HepG2 (cell line): ENCODE data around the gene CAMSAP3. TPM values are rescaled to one million over a fixed set of nuclear protein-coding genes. Genes with fewer than 3 reads are reported as not detected.

Experiments
- BRD4 ChIP-seq: sonication (generic); formaldehyde crosslinking; IDR thresholded peaks from 2 replicates; pipeline ENCODE4 v1.4.0; 2020; ENCODE audit warnings: missing genetic modification reagents
- CCDC6 ChIP-seq: sonication (generic); formaldehyde crosslinking; IDR thresholded peaks from 2 replicates; pipeline ENCODE4 v1.8.1; 2022; ENCODE audit warnings: mild to moderate bottlenecking, missing genetic modification reagents, moderate library complexity
- CHD4 ChIP-seq: fragments of 200-600 bp; sonication (generic); IDR thresholded peaks from 2 replicates; pipeline ENCODE4 v1.7.0; 2017; ENCODE audit warnings: mild to moderate bottlenecking, low read length, borderline replicate concordance
- FOXJ3 ChIP-seq: sonication (generic); formaldehyde crosslinking; IDR thresholded peaks from 2 replicates; pipeline ENCODE4 v1.4.0; 2020; ENCODE audit warnings: missing genetic modification reagents, mild to moderate bottlenecking, borderline replicate concordance
- RXRA ChIP-seq: sonication (generic); formaldehyde crosslinking; IDR thresholded peaks from 2 replicates; pipeline ENCODE4 v1.5.1; 2020; ENCODE audit warnings: missing genetic modification reagents
- ZKSCAN8 ChIP-seq: IDR thresholded peaks from 2 replicates; pipeline ENCODE4 v1.6.1; 2016; ENCODE audit warnings: borderline replicate concordance, missing genetic modification reagents, missing compliant biosample characterization
- ZNF138 ChIP-seq: sonication (generic); formaldehyde crosslinking; IDR thresholded peaks from 2 replicates; pipeline ENCODE4 v1.5.0; 2020; ENCODE audit warnings: mild to moderate bottlenecking, low read depth, missing genetic modification reagents
- ZNF230 ChIP-seq: sonication (generic); formaldehyde crosslinking; IDR thresholded peaks from 2 replicates; pipeline ENCODE4 v1.4.0; 2020; ENCODE audit warnings: mild to moderate bottlenecking, missing genetic modification reagents
- ZNF496 ChIP-seq: sonication (generic); formaldehyde crosslinking; IDR thresholded peaks from 2 replicates; pipeline ENCODE4 v1.8.1; 2023; ENCODE audit warnings: mild to moderate bottlenecking, moderate library complexity, missing genetic modification reagents; ENCODE audit not compliant: insufficient replicate concordance
- ZNF589 ChIP-seq: sonication (generic); formaldehyde crosslinking; conservative IDR thresholded peaks from 2 replicates; pipeline ENCODE4 v1.8.0; 2022; ENCODE audit warnings: mild to moderate bottlenecking, moderate library complexity, missing genetic modification reagents
- ZNF780A ChIP-seq: sonication (generic); formaldehyde crosslinking; IDR thresholded peaks from 2 replicates; pipeline ENCODE4 v1.8.0; 2022; ENCODE audit warnings: mild to moderate bottlenecking, missing genetic modification reagents, moderate library complexity
- ZNF839 ChIP-seq: sonication (generic); formaldehyde crosslinking; IDR thresholded peaks from 2 replicates; pipeline ENCODE4 v1.4.0; 2020; ENCODE audit warnings: missing genetic modification reagents, mild to moderate bottlenecking, borderline replicate concordance
- polyA plus RNA-seq, 8 experiments: library from polyadenylated mRNA; depleted of rRNA in 3 of 8; stranded (reverse) in 7 of 8; unstranded in 1 of 8; fragments of >200 nt; fragmentation: Illumina TruSeq in 4 of 8; extraction: Trizol in 4 of 8; gene quantifications; 2 replicates each; pipeline versions ENCODE4 v1.2.1 to v1.2.3, GENCODE V29; 2011 to 2016; ENCODE audit warnings: low read depth in 4 of 8, missing spikeins in 1 of 8, mixed read lengths in 1 of 8; ENCODE audit not compliant: insufficient read depth in 1 of 8
- total RNA-seq, 5 experiments: library from RNA; depleted of rRNA; stranded (reverse); fragments of >200 nt; fragmentation: Illumina TruSeq; extraction: Trizol; gene quantifications; 2 replicates each; pipeline ENCODE4 v1.2.3, GENCODE V29; 2016; ENCODE audit warnings: low read depth in 1 of 5
- TF ChIP-seq, protein P1 (sequence below): sonication (generic); formaldehyde crosslinking; IDR thresholded peaks from 2 replicates; pipeline ENCODE4 v1.4.0; 2020; ENCODE audit warnings: mild to moderate bottlenecking, missing genetic modification reagents
- TF ChIP-seq, protein P2 (sequence below): IDR thresholded peaks from 2 replicates; pipeline ENCODE4 v1.6.1; 2012; ENCODE audit warnings: low read depth, low read length, improper control_type of control experiment
- TF ChIP-seq, protein P3 (sequence below): IDR thresholded peaks from 2 replicates; pipeline ENCODE4 v1.6.1; 2016
- TF ChIP-seq, protein P4 (sequence below): sonication (generic); formaldehyde crosslinking; IDR thresholded peaks from 2 replicates; pipeline ENCODE4 v1.5.1; 2020; ENCODE audit warnings: mild to moderate bottlenecking, missing genetic modification reagents, moderate library complexity
- TF ChIP-seq, protein P5 (sequence below), 2 experiments: IDR thresholded peaks; 2 replicates each; pipeline ENCODE4 v1.6.1; 2011 to 2012; ENCODE audit warnings: low read length in 2 of 2, borderline replicate concordance in 1 of 2, low read depth in 1 of 2, mild to moderate bottlenecking in 1 of 2, moderate library complexity in 1 of 2

The CAMSAP3 gene
- total and polyA plus RNA-seq, 2 of the 13 experiments (the other 11 are each of a cell fraction or from before 2014, with no cell fraction given): 10.8 to 11.8 TPM

DNA sequence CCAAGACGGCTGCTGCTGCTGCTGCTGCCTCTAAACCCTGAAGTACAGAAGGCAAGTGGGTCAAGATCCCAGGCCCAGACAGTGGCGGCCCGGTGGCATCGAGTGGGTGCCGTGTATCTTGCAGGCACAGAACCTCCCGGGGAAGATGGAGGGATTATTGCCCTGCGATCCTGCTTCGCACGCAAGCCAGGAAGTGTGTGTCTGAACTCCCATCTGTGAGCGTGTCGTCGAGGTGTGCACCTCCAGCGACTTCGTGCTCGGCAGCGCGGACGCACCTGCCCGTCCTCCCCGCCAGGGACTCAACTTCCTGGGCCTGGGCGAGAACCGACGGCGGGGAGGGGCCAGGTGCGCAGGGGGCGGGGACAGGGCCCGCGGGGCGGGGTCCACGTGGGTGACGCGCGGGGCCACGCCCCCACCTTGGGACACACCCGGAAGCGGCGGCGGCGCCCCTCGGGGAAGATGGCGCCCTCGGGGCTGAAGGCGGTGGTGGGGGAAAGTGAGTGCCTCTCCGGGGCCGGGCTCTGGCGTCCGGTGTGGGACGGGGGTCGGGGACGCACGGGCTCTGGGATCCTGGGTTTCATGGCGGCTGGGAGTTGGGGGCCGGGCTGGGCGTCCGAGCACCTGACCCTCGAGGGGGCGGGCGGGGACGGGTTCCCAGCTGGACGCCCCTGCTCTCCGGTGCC lies 41.2 kb downstream of the CAMSAP3 start, which contains the start of gene STXBP2 (continued):
- TF ChIP-seq, protein P1, sequence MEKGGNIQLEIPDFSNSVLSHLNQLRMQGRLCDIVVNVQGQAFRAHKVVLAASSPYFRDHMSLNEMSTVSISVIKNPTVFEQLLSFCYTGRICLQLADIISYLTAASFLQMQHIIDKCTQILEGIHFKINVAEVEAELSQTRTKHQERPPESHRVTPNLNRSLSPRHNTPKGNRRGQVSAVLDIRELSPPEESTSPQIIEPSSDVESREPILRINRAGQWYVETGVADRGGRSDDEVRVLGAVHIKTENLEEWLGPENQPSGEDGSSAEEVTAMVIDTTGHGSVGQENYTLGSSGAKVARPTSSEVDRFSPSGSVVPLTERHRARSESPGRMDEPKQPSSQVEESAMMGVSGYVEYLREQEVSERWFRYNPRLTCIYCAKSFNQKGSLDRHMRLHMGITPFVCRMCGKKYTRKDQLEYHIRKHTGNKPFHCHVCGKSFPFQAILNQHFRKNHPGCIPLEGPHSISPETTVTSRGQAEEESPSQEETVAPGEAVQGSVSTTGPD: no peak
- TF ChIP-seq ZNF230 (CRISPR knock-in tag) (no peak), CHD4 (no peak), BRD4 (CRISPR knock-in tag) (peak; percentile 73; the same call in 1 of the 2 replicates), CCDC6 (CRISPR knock-in tag) (no peak; the same call in 1 of the 2 replicates), FOXJ3 (CRISPR knock-in tag) (no peak), ZNF496 (CRISPR knock-in tag) (no peak), ZKSCAN8 (no peak), ZNF138 (CRISPR knock-in tag) (peak; percentile 78; the same call in 1 of the 2 replicates), ZNF780A (no peak), ZNF839 (CRISPR knock-in tag) (no peak), RXRA (CRISPR knock-in tag) (peak; percentile 35; the same call in 1 of the 2 replicates), ZNF589 (CRISPR knock-in tag) (no peak)
- TF ChIP-seq, protein P2, sequence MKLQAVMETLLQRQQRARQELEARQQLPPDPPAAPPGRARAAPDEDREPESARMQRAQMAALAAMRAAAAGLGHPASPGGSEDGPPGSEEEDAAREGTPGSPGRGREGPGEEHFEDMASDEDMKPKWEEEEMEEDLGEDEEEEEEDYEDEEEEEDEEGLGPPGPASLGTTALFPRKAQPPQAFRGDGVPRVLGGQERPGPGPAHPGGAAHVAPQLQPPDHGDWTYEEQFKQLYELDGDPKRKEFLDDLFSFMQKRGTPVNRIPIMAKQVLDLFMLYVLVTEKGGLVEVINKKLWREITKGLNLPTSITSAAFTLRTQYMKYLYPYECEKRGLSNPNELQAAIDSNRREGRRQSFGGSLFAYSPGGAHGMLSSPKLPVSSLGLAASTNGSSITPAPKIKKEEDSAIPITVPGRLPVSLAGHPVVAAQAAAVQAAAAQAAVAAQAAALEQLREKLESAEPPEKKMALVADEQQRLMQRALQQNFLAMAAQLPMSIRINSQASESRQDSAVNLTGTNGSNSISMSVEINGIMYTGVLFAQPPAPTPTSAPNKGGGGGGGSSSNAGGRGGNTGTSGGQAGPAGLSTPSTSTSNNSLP: no peak
- TF ChIP-seq, protein P3, sequence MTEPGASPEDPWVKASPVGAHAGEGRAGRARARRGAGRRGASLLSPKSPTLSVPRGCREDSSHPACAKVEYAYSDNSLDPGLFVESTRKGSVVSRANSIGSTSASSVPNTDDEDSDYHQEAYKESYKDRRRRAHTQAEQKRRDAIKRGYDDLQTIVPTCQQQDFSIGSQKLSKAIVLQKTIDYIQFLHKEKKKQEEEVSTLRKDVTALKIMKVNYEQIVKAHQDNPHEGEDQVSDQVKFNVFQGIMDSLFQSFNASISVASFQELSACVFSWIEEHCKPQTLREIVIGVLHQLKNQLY (CRISPR knock-in tag): no peak
- TF ChIP-seq, protein P4, sequence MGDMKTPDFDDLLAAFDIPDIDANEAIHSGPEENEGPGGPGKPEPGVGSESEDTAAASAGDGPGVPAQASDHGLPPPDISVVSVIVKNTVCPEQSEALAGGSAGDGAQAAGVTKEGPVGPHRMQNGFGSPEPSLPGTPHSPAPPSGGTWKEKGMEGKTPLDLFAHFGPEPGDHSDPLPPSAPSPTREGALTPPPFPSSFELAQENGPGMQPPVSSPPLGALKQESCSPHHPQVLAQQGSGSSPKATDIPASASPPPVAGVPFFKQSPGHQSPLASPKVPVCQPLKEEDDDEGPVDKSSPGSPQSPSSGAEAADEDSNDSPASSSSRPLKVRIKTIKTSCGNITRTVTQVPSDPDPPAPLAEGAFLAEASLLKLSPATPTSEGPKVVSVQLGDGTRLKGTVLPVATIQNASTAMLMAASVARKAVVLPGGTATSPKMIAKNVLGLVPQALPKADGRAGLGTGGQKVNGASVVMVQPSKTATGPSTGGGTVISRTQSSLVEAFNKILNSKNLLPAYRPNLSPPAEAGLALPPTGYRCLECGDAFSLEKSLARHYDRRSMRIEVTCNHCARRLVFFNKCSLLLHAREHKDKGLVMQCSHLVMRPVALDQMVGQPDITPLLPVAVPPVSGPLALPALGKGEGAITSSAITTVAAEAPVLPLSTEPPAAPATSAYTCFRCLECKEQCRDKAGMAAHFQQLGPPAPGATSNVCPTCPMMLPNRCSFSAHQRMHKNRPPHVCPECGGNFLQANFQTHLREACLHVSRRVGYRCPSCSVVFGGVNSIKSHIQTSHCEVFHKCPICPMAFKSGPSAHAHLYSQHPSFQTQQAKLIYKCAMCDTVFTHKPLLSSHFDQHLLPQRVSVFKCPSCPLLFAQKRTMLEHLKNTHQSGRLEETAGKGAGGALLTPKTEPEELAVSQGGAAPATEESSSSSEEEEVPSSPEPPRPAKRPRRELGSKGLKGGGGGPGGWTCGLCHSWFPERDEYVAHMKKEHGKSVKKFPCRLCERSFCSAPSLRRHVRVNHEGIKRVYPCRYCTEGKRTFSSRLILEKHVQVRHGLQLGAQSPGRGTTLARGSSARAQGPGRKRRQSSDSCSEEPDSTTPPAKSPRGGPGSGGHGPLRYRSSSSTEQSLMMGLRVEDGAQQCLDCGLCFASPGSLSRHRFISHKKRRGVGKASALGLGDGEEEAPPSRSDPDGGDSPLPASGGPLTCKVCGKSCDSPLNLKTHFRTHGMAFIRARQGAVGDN: peak; percentile 98
- TF ChIP-seq, protein P5, sequence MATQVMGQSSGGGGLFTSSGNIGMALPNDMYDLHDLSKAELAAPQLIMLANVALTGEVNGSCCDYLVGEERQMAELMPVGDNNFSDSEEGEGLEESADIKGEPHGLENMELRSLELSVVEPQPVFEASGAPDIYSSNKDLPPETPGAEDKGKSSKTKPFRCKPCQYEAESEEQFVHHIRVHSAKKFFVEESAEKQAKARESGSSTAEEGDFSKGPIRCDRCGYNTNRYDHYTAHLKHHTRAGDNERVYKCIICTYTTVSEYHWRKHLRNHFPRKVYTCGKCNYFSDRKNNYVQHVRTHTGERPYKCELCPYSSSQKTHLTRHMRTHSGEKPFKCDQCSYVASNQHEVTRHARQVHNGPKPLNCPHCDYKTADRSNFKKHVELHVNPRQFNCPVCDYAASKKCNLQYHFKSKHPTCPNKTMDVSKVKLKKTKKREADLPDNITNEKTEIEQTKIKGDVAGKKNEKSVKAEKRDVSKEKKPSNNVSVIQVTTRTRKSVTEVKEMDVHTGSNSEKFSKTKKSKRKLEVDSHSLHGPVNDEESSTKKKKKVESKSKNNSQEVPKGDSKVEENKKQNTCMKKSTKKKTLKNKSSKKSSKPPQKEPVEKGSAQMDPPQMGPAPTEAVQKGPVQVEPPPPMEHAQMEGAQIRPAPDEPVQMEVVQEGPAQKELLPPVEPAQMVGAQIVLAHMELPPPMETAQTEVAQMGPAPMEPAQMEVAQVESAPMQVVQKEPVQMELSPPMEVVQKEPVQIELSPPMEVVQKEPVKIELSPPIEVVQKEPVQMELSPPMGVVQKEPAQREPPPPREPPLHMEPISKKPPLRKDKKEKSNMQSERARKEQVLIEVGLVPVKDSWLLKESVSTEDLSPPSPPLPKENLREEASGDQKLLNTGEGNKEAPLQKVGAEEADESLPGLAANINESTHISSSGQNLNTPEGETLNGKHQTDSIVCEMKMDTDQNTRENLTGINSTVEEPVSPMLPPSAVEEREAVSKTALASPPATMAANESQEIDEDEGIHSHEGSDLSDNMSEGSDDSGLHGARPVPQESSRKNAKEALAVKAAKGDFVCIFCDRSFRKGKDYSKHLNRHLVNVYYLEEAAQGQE (IDR thresholded peaks at IDR 0.05; ENCODE audit: borderline replicate concordance in 1 of 2, low read depth in 1 of 2, low read length in 2 of 2): no peak
